ENCODE results near the gene MOGAT3.

MOGAT3 gene

GRCh38 chr7:101172005-101172853, 28.6 kb downstream of the MOGAT3 start:
- DNase-seq: peak in 1 of 2 donors; percentile 42

GRCh38 chr7:101171442-101171837, 29.4 kb downstream of the MOGAT3 start:
- no peak for DNase-seq

GRCh38 chr7:101170617-101171441, 30.0 kb downstream of the MOGAT3 start:
- peak in 1 of 2 donors; percentile 18 for DNase-seq

- peak; percentile 78 to 84 for DNase-seq
These were observed 30.8 kb downstream of the MOGAT3 start for GRCh38 chr7:101169838-101170551.

- no peak for DNase-seq
These were observed 31.6 kb downstream of the MOGAT3 start for GRCh38 chr7:101169110-101169837.

GRCh38 chr7:101168412-101169049, 32.3 kb downstream of the MOGAT3 start:
- DNase-seq: no peak

- no peak for DNase-seq
These were observed 33.0 kb downstream of the MOGAT3 start for GRCh38 chr7:101167645-101168411.

- DNase-seq: no peak
These were observed 33.8 kb downstream of the MOGAT3 start for GRCh38 chr7:101166909-101167644.

- DNase-seq: no peak
These were observed 34.3 kb downstream of the MOGAT3 start for GRCh38 chr7:101166648-101166908.

GRCh38 chr7:101165958-101166647, 34.7 kb downstream of the MOGAT3 start:
- DNase-seq: no peak

- DNase-seq: peak; percentile 93 to 95
These were observed 35.5 kb downstream of the MOGAT3 start, which contains the start of gene VGF for GRCh38 chr7:101165075-101165957. VGF (minus strand) TSS chr7:101165569; CDS start chr7:101164843, 726 bp downstream.

GRCh38 chr7:101164071-101164840, 36.6 kb downstream of the MOGAT3 start:
- no peak for DNase-seq

- DNase-seq: peak in 1 of 2 donors; percentile 42
These were observed 37.4 kb downstream of the MOGAT3 start for GRCh38 chr7:101163279-101164070.

- DNase-seq: no peak
These were observed 38.1 kb downstream of the MOGAT3 start for GRCh38 chr7:101162551-101163278.

GRCh38 chr7:101161692-101162471, 39.0 kb downstream of the MOGAT3 start:
- DNase-seq: no peak

- no peak for DNase-seq
These were observed 39.9 kb downstream of the MOGAT3 start for GRCh38 chr7:101160910-101161309.
